DND-41 (cell line): Measurements from ENCODE around the gene AKAP9.
A peak's percentile ranks its signal among the peaks of the same experiment; 100 is the strongest.
"Not testable (repeated sequence)": the region's sequence is repeated elsewhere in the genome, so short reads cannot be mapped to it uniquely, and the experiment has no call there.

Experiments used
- ATAC-seq: fragments of 200-7000 bp; cut with Tn5 transposase; 3 replicates; pipeline ENCODE4 v1.9.1; 2021; ENCODE audit warnings: low read depth; ENCODE audit not compliant: insufficient read depth
- DNase-seq: peaks from one replicate; pipeline ENCODE4 v3.0.0-alpha.2; 2020
- H2AFZ ChIP-seq: 2 replicates; pipeline ENCODE4 v1.6.0; 2012; ENCODE audit warnings: low read depth, low read length
- H3K27ac ChIP-seq: 2 replicates; pipeline ENCODE4 v1.5.1; 2012; ENCODE audit warnings: low read length, inconsistent platforms
- H3K27me3 ChIP-seq: fragments of 200-600 bp; sonication (generic); 2 replicates; pipeline ENCODE4 v1.6.0; 2012; ENCODE audit warnings: low read length, mild to moderate bottlenecking, inconsistent platforms; ENCODE audit not compliant: insufficient read depth, poor library complexity
- H3K36me3 ChIP-seq: 2 replicates; pipeline ENCODE4 v1.5.1; 2012; ENCODE audit warnings: low read length, inconsistent platforms; ENCODE audit not compliant: insufficient read depth
- H3K4me1 ChIP-seq: 2 replicates; pipeline ENCODE4 v1.5.1; 2012; ENCODE audit warnings: mild to moderate bottlenecking, low read length; ENCODE audit not compliant: insufficient read depth
- H3K4me2 ChIP-seq: 2 replicates; pipeline ENCODE4 v1.6.0; 2012; ENCODE audit warnings: mild to moderate bottlenecking, moderate library complexity, low read length, inconsistent platforms; ENCODE audit not compliant: insufficient read depth
- H3K4me3 ChIP-seq, 2 experiments: fragments of 200-600 bp in 1 of 2; shearing (Covaris generic) in 1 of 2; 2 replicates each; pipeline ENCODE4 v1.5.1; 2012 to 2016; ENCODE audit warnings: inconsistent platforms in 2 of 2, low read length in 2 of 2, mild to moderate bottlenecking in 2 of 2, low read depth in 1 of 2, moderate library complexity in 1 of 2
- H3K79me2 ChIP-seq: 2 replicates; pipeline ENCODE4 v1.6.0; 2012; ENCODE audit warnings: low read length, inconsistent platforms; ENCODE audit not compliant: insufficient read depth
- H3K9ac ChIP-seq: 2 replicates; pipeline ENCODE4 v1.6.0; 2012; ENCODE audit warnings: low read depth, mild to moderate bottlenecking, inconsistent platforms, low read length, moderate library complexity
- H3K9me3 ChIP-seq: 2 replicates; pipeline ENCODE4 v1.5.1; 2012; ENCODE audit warnings: low read length, moderate library complexity, mild to moderate bottlenecking, inconsistent platforms; ENCODE audit not compliant: insufficient read depth, severe bottlenecking
- H4K20me1 ChIP-seq: 2 replicates; pipeline ENCODE4 v1.6.0; 2012; ENCODE audit warnings: low read length; ENCODE audit not compliant: insufficient read depth
- CTCF ChIP-seq: IDR thresholded peaks from 2 replicates; pipeline ENCODE4 v1.5.1; 2012; ENCODE audit warnings: borderline replicate concordance, low read length, moderate library complexity, mild to moderate bottlenecking; ENCODE audit not compliant: poor library complexity, severe bottlenecking; ENCODE audit errors: extremely low read depth
- EZH2 ChIP-seq: IDR thresholded peaks from 3 replicates; pipeline ENCODE4 v1.6.1; 2012; ENCODE audit warnings: borderline replicate concordance, low read depth, mild to moderate bottlenecking, moderate library complexity, low read length, inconsistent platforms; ENCODE audit not compliant: severe bottlenecking

AKAP9 gene

GRCh38 chr7:92135052-92135889, 194.6 kb downstream of the AKAP9 start:
- Histone ChIP-seq H3K9me3 (no peaks in the 10 kb centered on the region), H3K36me3 (peaks cover 6% of the 10 kb centered on the region), H4K20me1 (no peaks in the 10 kb centered on the region), H3K27me3 (no peaks in the 10 kb centered on the region), H3K4me3 (peak overlapping the region; percentile 36 to 84; a peak in 3 of 4 replicates), H3K9ac (peak overlapping the region; percentile 64), H2AFZ (peak overlapping the region; percentile 82), H3K4me1 (peaks cover 29% of the 10 kb centered on the region), H3K27ac (peak overlapping the region; percentile 89), H3K79me2 (peaks cover 30% of the 10 kb centered on the region), H3K4me2 (peak overlapping the region; percentile 69)
- no peak for DNase-seq
- TF ChIP-seq CTCF (no peak), EZH2 (no peak)
- ATAC-seq: no peak

GRCh38 chr7:92137557-92137956, 196.9 kb downstream of the AKAP9 start:
- Histone ChIP-seq H3K9me3 (no peaks in the 10 kb centered on the region), H3K79me2 (peaks cover 17% of the 10 kb centered on the region), H3K4me3 (no peak overlapping the region), H3K4me1 (peaks cover 25% of the 10 kb centered on the region), H3K4me2 (no peak overlapping the region), H2AFZ (peak overlapping the region; percentile 29), H3K27ac (no peak overlapping the region), H4K20me1 (no peaks in the 10 kb centered on the region), H3K9ac (no peak overlapping the region), H3K27me3 (no peaks in the 10 kb centered on the region), H3K36me3 (no peaks in the 10 kb centered on the region; the same call in 1 of the 2 replicates)
- DNase-seq (peak; percentile 27), ATAC-seq (no peak)
- TF ChIP-seq CTCF: no peak
- no peak for TF ChIP-seq EZH2

GRCh38 chr7:92141161-92141560, 200.5 kb downstream of the AKAP9 start:
- Histone ChIP-seq H4K20me1 (no peaks in the 10 kb centered on the region), H3K4me3 (no peak overlapping the region), H2AFZ (no peak overlapping the region), H3K9me3 (no peaks in the 10 kb centered on the region), H3K4me1 (peaks cover 8% of the 10 kb centered on the region), H3K9ac (no peak overlapping the region), H3K27me3 (no peaks in the 10 kb centered on the region), H3K4me2 (no peak overlapping the region), H3K79me2 (no peaks in the 10 kb centered on the region), H3K36me3 (no peaks in the 10 kb centered on the region), H3K27ac (no peak overlapping the region)
- DNase-seq (no peak), ATAC-seq (no peak)
- TF ChIP-seq EZH2 (no peak), CTCF (no peak)

GRCh38 chr7:92142791-92143190, 202.1 kb downstream of the AKAP9 start:
- not testable (repeated sequence) for H3K4me1 ChIP-seq, H4K20me1 ChIP-seq, H3K4me3 ChIP-seq, H3K36me3 ChIP-seq, H3K9me3 ChIP-seq, H3K9ac ChIP-seq, DNase-seq, H3K27me3 ChIP-seq, H3K79me2 ChIP-seq, H3K4me2 ChIP-seq, H3K27ac ChIP-seq, H2AFZ ChIP-seq, ATAC-seq

GRCh38 chr7:92143192-92143880, 202.7 kb downstream of the AKAP9 start:
- H3K9ac ChIP-seq, DNase-seq, H3K4me1 ChIP-seq, H2AFZ ChIP-seq, H3K79me2 ChIP-seq, H3K4me3 ChIP-seq, H3K27ac ChIP-seq, H3K36me3 ChIP-seq, H3K9me3 ChIP-seq, H4K20me1 ChIP-seq, H3K4me2 ChIP-seq, H3K27me3 ChIP-seq, ATAC-seq: not testable (repeated sequence)
